Measurements from ENCODE around the gene BRD7.

BRD7 gene

GRCh38 chr16:50390371-50390771, 21.6 kb upstream of the BRD7 start:
- H3K4me1 ChIP-seq (ENCODE audit: insufficient read depth, low read length, poor library complexity, severe bottlenecking): no peaks in the 10 kb centered on the region
- H3K9me3 ChIP-seq (ENCODE audit: insufficient read depth, low read depth, low read length): no peaks in the 10 kb centered on the region
- H3K27me3 ChIP-seq (ENCODE audit: insufficient read depth, low read length, poor library complexity, severe bottlenecking): no peaks in the 10 kb centered on the region
- no peaks in the 10 kb centered on the region for H3K36me3 ChIP-seq (ENCODE audit: insufficient read depth, low read length)
- no peaks in the 10 kb centered on the region for H3K79me2 ChIP-seq (ENCODE audit: insufficient read depth, low read length)
- no peak overlapping the region for H3K9ac ChIP-seq (ENCODE audit: low read depth, low read length, poor library complexity, severe bottlenecking)
- no peak overlapping the region for H3K4me3 ChIP-seq (ENCODE audit: low read length, poor library complexity, severe bottlenecking)
- no peaks in the 10 kb centered on the region for H4K20me1 ChIP-seq (ENCODE audit: insufficient read depth, low read length, poor library complexity, severe bottlenecking)
- H3K4me2 ChIP-seq (ENCODE audit: low read depth, low read length, poor library complexity, severe bottlenecking): no peak overlapping the region
- no peaks in the 10 kb centered on the region for H3K9me2 ChIP-seq (replicated peaks; ENCODE audit: low read depth, low read length)
- H2AFZ ChIP-seq (ENCODE audit: low read length): no peak overlapping the region
- TF ChIP-seq EZH2phosphoT487 (IDR thresholded peaks at IDR 0.05; ENCODE audit: borderline replicate concordance) (no peak), CTCF (conservative IDR thresholded peaks at IDR 0.05; ENCODE audit: low read length) (no peak)
- no peaks in the 10 kb centered on the region for H3F3A ChIP-seq (ENCODE audit: low read depth)

- H3K36me3 ChIP-seq (ENCODE audit: insufficient read depth, low read length): no peaks in the 10 kb centered on the region
- no peaks in the 10 kb centered on the region for H4K20me1 ChIP-seq (ENCODE audit: insufficient read depth, low read length, poor library complexity, severe bottlenecking)
- no peak overlapping the region for H2AFZ ChIP-seq (ENCODE audit: low read length)
- H3K79me2 ChIP-seq (ENCODE audit: insufficient read depth, low read length): no peaks in the 10 kb centered on the region
- no peak overlapping the region for H3K4me2 ChIP-seq (ENCODE audit: low read depth, low read length, poor library complexity, severe bottlenecking)
- H3K4me1 ChIP-seq (ENCODE audit: insufficient read depth, low read length, poor library complexity, severe bottlenecking): no peaks in the 10 kb centered on the region
- H3K9ac ChIP-seq (ENCODE audit: low read depth, low read length, poor library complexity, severe bottlenecking): no peak overlapping the region
- H3K4me3 ChIP-seq (ENCODE audit: low read length, poor library complexity, severe bottlenecking): no peak overlapping the region
- H3K9me2 ChIP-seq (replicated peaks; ENCODE audit: low read depth, low read length): no peaks in the 10 kb centered on the region
- TF ChIP-seq EZH2phosphoT487 (IDR thresholded peaks at IDR 0.05; ENCODE audit: borderline replicate concordance) (no peak), CTCF (conservative IDR thresholded peaks at IDR 0.05; ENCODE audit: low read length) (no peak)
- H3K27me3 ChIP-seq (ENCODE audit: insufficient read depth, low read length, poor library complexity, severe bottlenecking): no peaks in the 10 kb centered on the region
- H3K9me3 ChIP-seq (ENCODE audit: insufficient read depth, low read depth, low read length): no peaks in the 10 kb centered on the region
- no peaks in the 10 kb centered on the region for H3F3A ChIP-seq (ENCODE audit: low read depth)
Observed at GRCh38 chr16:50389900-50390299, 21.1 kb upstream of the BRD7 start.

- H3F3A ChIP-seq (ENCODE audit: low read depth): no peaks in the 10 kb centered on the region
- H3K9me2 ChIP-seq (replicated peaks; ENCODE audit: low read depth, low read length): no peaks in the 10 kb centered on the region
- H3K9me3 ChIP-seq (ENCODE audit: insufficient read depth, low read depth, low read length): no peaks in the 10 kb centered on the region
- H2AFZ ChIP-seq (ENCODE audit: low read length): no peak overlapping the region
- no peaks in the 10 kb centered on the region for H3K79me2 ChIP-seq (ENCODE audit: insufficient read depth, low read length)
- H3K4me3 ChIP-seq (ENCODE audit: low read length, poor library complexity, severe bottlenecking): no peak overlapping the region
- no peak for TF ChIP-seq EZH2phosphoT487 (IDR thresholded peaks at IDR 0.05; ENCODE audit: borderline replicate concordance)
- TF ChIP-seq CTCF (conservative IDR thresholded peaks at IDR 0.05; ENCODE audit: low read length): no peak
- no peaks in the 10 kb centered on the region for H3K4me1 ChIP-seq (ENCODE audit: insufficient read depth, low read length, poor library complexity, severe bottlenecking)
- H3K36me3 ChIP-seq (ENCODE audit: insufficient read depth, low read length): no peaks in the 10 kb centered on the region
- H3K9ac ChIP-seq (ENCODE audit: low read depth, low read length, poor library complexity, severe bottlenecking): no peak overlapping the region
- H4K20me1 ChIP-seq (ENCODE audit: insufficient read depth, low read length, poor library complexity, severe bottlenecking): no peaks in the 10 kb centered on the region
- no peaks in the 10 kb centered on the region for H3K27me3 ChIP-seq (ENCODE audit: insufficient read depth, low read length, poor library complexity, severe bottlenecking)
- no peak overlapping the region for H3K4me2 ChIP-seq (ENCODE audit: low read depth, low read length, poor library complexity, severe bottlenecking)
Observed at GRCh38 chr16:50388496-50388895, 19.7 kb upstream of the BRD7 start.

All from Loucy (cell line).